HUES64 (cell line): Measurements from ENCODE around the gene OPTC.
A peak's percentile ranks its signal among the peaks of the same experiment; 100 is the strongest.
"Not testable (repeated sequence)": the region's sequence is repeated elsewhere in the genome, so short reads cannot be mapped to it uniquely, and the experiment has no call there.

Source experiments
- H3K27ac ChIP-seq: 2 replicates; pipeline ENCODE4 v1.7.0; 2013; ENCODE audit warnings: low read depth, low read length, inconsistent platforms
- H3K27me3 ChIP-seq: 2 replicates; pipeline ENCODE4 v1.6.1; 2013; ENCODE audit warnings: mild to moderate bottlenecking, low read length; ENCODE audit not compliant: insufficient read depth
- H3K36me3 ChIP-seq: 2 replicates; pipeline ENCODE4 v1.6.1; 2013; ENCODE audit warnings: mild to moderate bottlenecking, low read length; ENCODE audit not compliant: insufficient read depth
- H3K4me1 ChIP-seq: 2 replicates; pipeline ENCODE4 v1.6.1; 2013; ENCODE audit warnings: mild to moderate bottlenecking, low read length, moderate library complexity; ENCODE audit not compliant: insufficient read depth
- H3K4me3 ChIP-seq: 2 replicates; pipeline ENCODE4 v1.5.1; 2013; ENCODE audit warnings: mild to moderate bottlenecking, low read length, moderate library complexity
- H3K9ac ChIP-seq: 2 replicates; pipeline ENCODE4 v1.6.1; 2013; ENCODE audit warnings: mild to moderate bottlenecking, low read depth, low read length
- H3K9me3 ChIP-seq: 2 replicates; pipeline ENCODE4 v1.6.1; 2013; ENCODE audit warnings: low read depth, low read length; ENCODE audit not compliant: insufficient read depth
- WGBS: fragments of 150-250, 120-280 bp; methylation state at CpG from one replicate; pipeline ENCODE4 v1.1.7; 2013; ENCODE audit warnings: missing lambda C conversion rate; 5-methylcytosine and 5-hydroxymethylcytosine counted together

OPTC gene

GRCh38 chr1:203517426-203518110 lies 23.6 kb downstream of the OPTC start:
- Histone ChIP-seq H3K9me3 (no peaks in the 10 kb centered on the region), H3K36me3 (no peaks in the 10 kb centered on the region), H3K4me3 (no peak overlapping the region), H3K9ac (no peak overlapping the region), H3K27me3 (peaks cover 89% of the 10 kb centered on the region), H3K27ac (no peak overlapping the region), H3K4me1 (peaks cover 65% of the 10 kb centered on the region)
- 52% methylated on average over 11 of the region's 11 CpGs for WGBS

- H3K4me3 ChIP-seq, H3K9ac ChIP-seq, H3K36me3 ChIP-seq, H3K9me3 ChIP-seq, H3K27ac ChIP-seq: not testable (repeated sequence)
- Histone ChIP-seq H3K27me3 (peaks cover 87% of the 10 kb centered on the region), H3K4me1 (peaks cover 61% of the 10 kb centered on the region)
- 93% methylated on average over 4 of the region's 4 CpGs for WGBS
These were observed 24.2 kb downstream of the OPTC start for GRCh38 chr1:203518139-203518538.

- WGBS: 37% methylated on average over 7 of the region's 7 CpGs
- H3K36me3 ChIP-seq: no peaks in the 10 kb centered on the region
- H3K9me3 ChIP-seq: no peaks in the 10 kb centered on the region
- no peak overlapping the region for H3K27ac ChIP-seq
- H3K9ac ChIP-seq: no peak overlapping the region
- H3K4me1 ChIP-seq: peaks cover 57% of the 10 kb centered on the region
- peaks cover 83% of the 10 kb centered on the region for H3K27me3 ChIP-seq
- H3K4me3 ChIP-seq: peak overlapping the region; percentile 31
These were observed 24.6 kb downstream of the OPTC start for GRCh38 chr1:203518541-203518940.

GRCh38 chr1:203519053-203519840 lies 25.3 kb downstream of the OPTC start:
- Histone ChIP-seq H3K9ac (no peak overlapping the region), H3K36me3 (no peaks in the 10 kb centered on the region), H3K9me3 (no peaks in the 10 kb centered on the region), H3K4me3 (peak overlapping the region; percentile 31), H3K4me1 (peaks cover 54% of the 10 kb centered on the region), H3K27ac (peak overlapping the region; percentile 62; the same call in 1 of the 2 replicates), H3K27me3 (peaks cover 79% of the 10 kb centered on the region)
- WGBS: 13% methylated on average over 8 of the region's 10 CpGs

GRCh38 chr1:203519896-203520295 lies 25.9 kb downstream of the OPTC start:
- H3K36me3 ChIP-seq: no peaks in the 10 kb centered on the region
- H3K9ac ChIP-seq: no peak overlapping the region
- WGBS: 59% methylated on average over 6 of the region's 6 CpGs
- peaks cover 56% of the 10 kb centered on the region for H3K4me1 ChIP-seq
- H3K27ac ChIP-seq: peak overlapping the region; percentile 8; the same call in 1 of the 2 replicates
- H3K27me3 ChIP-seq: peaks cover 75% of the 10 kb centered on the region
- H3K9me3 ChIP-seq: no peaks in the 10 kb centered on the region
- no peak overlapping the region for H3K4me3 ChIP-seq

- Histone ChIP-seq H3K9ac (no peak overlapping the region), H3K27me3 (peaks cover 71% of the 10 kb centered on the region), H3K9me3 (no peaks in the 10 kb centered on the region), H3K4me1 (peaks cover 59% of the 10 kb centered on the region), H3K27ac (no peak overlapping the region), H3K4me3 (no peak overlapping the region), H3K36me3 (no peaks in the 10 kb centered on the region)
- 65% methylated on average over 5 of the region's 5 CpGs for WGBS
These were observed 26.4 kb downstream of the OPTC start for GRCh38 chr1:203520315-203520714.

GRCh38 chr1:203521074-203521794 lies 27.3 kb downstream of the OPTC start:
- WGBS: 77% methylated on average over 9 of the region's 10 CpGs
- Histone ChIP-seq H3K9ac (no peak overlapping the region), H3K4me3 (no peak overlapping the region), H3K36me3 (no peaks in the 10 kb centered on the region), H3K9me3 (no peaks in the 10 kb centered on the region), H3K27ac (no peak overlapping the region), H3K4me1 (peaks cover 54% of the 10 kb centered on the region), H3K27me3 (peaks cover 62% of the 10 kb centered on the region)

GRCh38 chr1:203521812-203522211 lies 27.9 kb downstream of the OPTC start:
- no peaks in the 10 kb centered on the region for H3K9me3 ChIP-seq
- no peak overlapping the region for H3K27ac ChIP-seq
- H3K27me3 ChIP-seq: peaks cover 56% of the 10 kb centered on the region
- WGBS: 68% methylated on average over 5 of the region's 5 CpGs
- H3K36me3 ChIP-seq: no peaks in the 10 kb centered on the region
- H3K4me1 ChIP-seq: peaks cover 54% of the 10 kb centered on the region
- H3K4me3 ChIP-seq: no peak overlapping the region
- H3K9ac ChIP-seq: no peak overlapping the region

- H3K9me3 ChIP-seq: no peaks in the 10 kb centered on the region
- no peak overlapping the region for H3K27ac ChIP-seq
- H3K36me3 ChIP-seq: no peaks in the 10 kb centered on the region
- H3K9ac ChIP-seq: no peak overlapping the region
- no peak overlapping the region for H3K4me3 ChIP-seq
- H3K27me3 ChIP-seq: peaks cover 52% of the 10 kb centered on the region
- H3K4me1 ChIP-seq: peaks cover 51% of the 10 kb centered on the region
- 17% methylated on average over 11 of the region's 11 CpGs for WGBS
These were observed 28.3 kb downstream of the OPTC start for GRCh38 chr1:203522237-203522636.

GRCh38 chr1:203523667-203524066 lies 29.7 kb downstream of the OPTC start:
- H3K9me3 ChIP-seq: no peaks in the 10 kb centered on the region
- 89% methylated on average over 5 of the region's 6 CpGs for WGBS
- H3K4me1 ChIP-seq: peaks cover 47% of the 10 kb centered on the region
- no peaks in the 10 kb centered on the region for H3K36me3 ChIP-seq
- H3K27ac ChIP-seq: no peak overlapping the region
- no peak overlapping the region for H3K4me3 ChIP-seq
- peaks cover 38% of the 10 kb centered on the region for H3K27me3 ChIP-seq
- H3K9ac ChIP-seq: no peak overlapping the region

- no peaks in the 10 kb centered on the region for H3K36me3 ChIP-seq
- no peak overlapping the region for H3K9ac ChIP-seq
- H3K27me3 ChIP-seq: peaks cover 33% of the 10 kb centered on the region
- WGBS: 91% methylated on average over 3 of the region's 4 CpGs
- no peak overlapping the region for H3K27ac ChIP-seq
- H3K9me3 ChIP-seq: no peaks in the 10 kb centered on the region
- no peak overlapping the region for H3K4me3 ChIP-seq
- peaks cover 42% of the 10 kb centered on the region for H3K4me1 ChIP-seq
These were observed 30.2 kb downstream of the OPTC start for GRCh38 chr1:203524152-203524551.
